PC-9 (cell line): Measurements from ENCODE around the gene FOLR2. TPM values are rescaled to one million over a fixed set of nuclear protein-coding genes. Genes with fewer than 3 reads are reported as not detected.

ENCODE experiments used
- BruUV-seq: library from RNA; stranded (reverse); fragments of 400-500 nt; replicated peaks from 2 replicates; lab custom pipeline; 2021; lab: Mats Ljungman, UMichigan
- CTCF ChIA-PET: fragments of 300-600 bp; sonication (Branson Sonifier 250); formaldehyde crosslinking; loops from one replicate; lab custom pipeline; 2022; ENCODE audit warnings: antibody characterized with exemption; lab: Charles Lee
- POLR2A ChIA-PET: fragments of 300-600 bp; sonication (Branson Sonifier 250); formaldehyde crosslinking; loops from one replicate; lab custom pipeline; 2022; ENCODE audit warnings: antibody characterized with exemption; ENCODE audit not compliant: unreplicated experiment; lab: Charles Lee
- DNase-seq, 2 experiments: peaks; one replicate each; pipeline versions ENCODE4 v3.0.0 to v3.0.0-alpha.2; 2015 to 2022; ENCODE audit warnings: mixed read lengths in 1 of 2
- H2AFZ ChIP-seq: fragments of 200-600 bp; sonication (generic); 2 replicates; pipeline ENCODE4 v1.8.1; 2017; ENCODE audit warnings: antibody characterized with exemption
- H3F3A ChIP-seq: fragments of 200-600 bp; sonication (generic); 2 replicates; pipeline ENCODE4 v1.8.1; 2017; ENCODE audit warnings: antibody characterized with exemption, mild to moderate bottlenecking, low read depth; ENCODE audit not compliant: insufficient read depth
- H3K27ac ChIP-seq: fragments of 200-600 bp; sonication (generic); 2 replicates; pipeline ENCODE4 v1.6.1; 2016; ENCODE audit warnings: mixed run types
- H3K27me3 ChIP-seq: fragments of 200-600 bp; sonication (generic); 2 replicates; pipeline ENCODE4 v1.6.1; 2016; ENCODE audit warnings: low read depth, mixed run types; ENCODE audit not compliant: insufficient read depth
- H3K36me3 ChIP-seq: fragments of 200-600 bp; sonication (generic); 2 replicates; pipeline ENCODE4 v1.6.1; 2016; ENCODE audit warnings: low read depth, mixed run types
- H3K4me1 ChIP-seq: fragments of 200-600 bp; sonication (generic); replicated peaks from 2 replicates; pipeline ENCODE4 v1.6.1; 2016; ENCODE audit warnings: mixed run types; ENCODE audit not compliant: insufficient read depth
- H3K4me2 ChIP-seq: fragments of 200-600 bp; sonication (generic); 2 replicates; pipeline ENCODE4 v1.6.1; 2017; ENCODE audit warnings: mixed run types
- H3K4me3 ChIP-seq: fragments of 200-600 bp; sonication (generic); 2 replicates; pipeline ENCODE4 v1.6.1; 2016; ENCODE audit warnings: mixed run types
- H3K79me2 ChIP-seq: fragments of 200-600 bp; sonication (generic); 2 replicates; pipeline ENCODE4 v1.6.1; 2017; ENCODE audit warnings: low read depth, mixed run types
- H3K9me2 ChIP-seq: fragments of 200-600 bp; sonication (generic); 2 replicates; pipeline ENCODE4 v1.8.1; 2017; ENCODE audit warnings: mild to moderate bottlenecking; ENCODE audit not compliant: insufficient read depth
- H3K9me3 ChIP-seq: fragments of 200-600 bp; sonication (generic); 2 replicates; pipeline ENCODE4 v1.8.1; 2016; ENCODE audit warnings: low read depth; ENCODE audit not compliant: insufficient read depth
- H4K20me1 ChIP-seq: fragments of 200-600 bp; sonication (generic); 2 replicates; pipeline ENCODE4 v1.8.1; 2017; ENCODE audit not compliant: insufficient read depth
- CTCF ChIP-seq: fragments of 200-600 bp; sonication (generic); conservative IDR thresholded peaks from 2 replicates; pipeline ENCODE4 v1.6.1; 2017; ENCODE audit warnings: mixed run types, antibody characterized with exemption, mild to moderate bottlenecking, moderate library complexity
- EZH2 ChIP-seq: fragments of 200-600 bp; sonication (generic); IDR thresholded peaks from 2 replicates; pipeline ENCODE4 v1.8.0; 2017; ENCODE audit warnings: antibody characterized with exemption, low read depth
- intact Hi-C: fragments of 100-400 bp; cut with micrococcal nuclease; formaldehyde crosslinking; loops from one replicate; pipeline ENCODE4 v1.10.0; 2022; ENCODE audit not compliant: unreplicated experiment
- total RNA-seq: library from RNA; stranded (reverse); gene quantifications from 2 replicates; pipeline ENCODE4 v1.2.3, GENCODE V29; 2021

Gene FOLR2
- total RNA-seq, 1 experiment from 2014 or later = not detected

- CTCF ChIA-PET = no interaction called here
- POLR2A ChIA-PET = no interaction called here
These were observed 25.5 kb downstream of the FOLR2 start for GRCh38 chr11:72242141-72242540.

GRCh38 chr11:72243173-72244059, 26.8 kb downstream of the FOLR2 start:
- CTCF ChIA-PET = no interaction called here
- Histone ChIP-seq H3K36me3 (no peaks in the 10 kb centered on the region), H3K9me3 (no peaks in the 10 kb centered on the region), H3K4me1 (no peaks in the 10 kb centered on the region), H3K4me2 (no peak overlapping the region), H2AFZ (no peak overlapping the region), H3K9me2 (no peaks in the 10 kb centered on the region), H3K79me2 (no peaks in the 10 kb centered on the region), H3K27me3 (peaks cover 31% of the 10 kb centered on the region; the same call in 1 of the 2 replicates), H3F3A (peaks cover 5% of the 10 kb centered on the region; the same call in 1 of the 2 replicates), H4K20me1 (peaks cover 2% of the 10 kb centered on the region; the same call in 1 of the 2 replicates), H3K27ac (no peak overlapping the region), H3K4me3 (no peak overlapping the region)
- POLR2A ChIA-PET = no interaction called here
- TF ChIP-seq CTCF (no peak), EZH2 (no peak)
- DNase-seq = no peak
- no TSS peak for BruUV-seq
- intact Hi-C loops = no loop called here

More at GRCh38 chr11:72242141-72242540, 25.5 kb downstream of the FOLR2 start:
- peaks cover 11% of the 10 kb centered on the region; the same call in 1 of the 2 replicates for H4K20me1 ChIP-seq
- H3K36me3 ChIP-seq = 0 out of 2 replicates have a peak, but pooled peaks cover 4% of the 10 kb centered on the region
- no peak overlapping the region for H3K4me3 ChIP-seq
- no peaks in the 10 kb centered on the region for H3K9me3 ChIP-seq
- no peak for DNase-seq
- H3F3A ChIP-seq = peaks cover 15% of the 10 kb centered on the region; the same call in 1 of the 2 replicates
- H2AFZ ChIP-seq = no peak overlapping the region
- peaks cover 27% of the 10 kb centered on the region; the same call in 1 of the 2 replicates for H3K27me3 ChIP-seq
- H3K4me1 ChIP-seq = no peaks in the 10 kb centered on the region
- no peak overlapping the region for H3K4me2 ChIP-seq
- intact Hi-C loops = no loop called here
- H3K79me2 ChIP-seq = no peaks in the 10 kb centered on the region
- BruUV-seq = no TSS peak
- no peaks in the 10 kb centered on the region for H3K9me2 ChIP-seq
- H3K27ac ChIP-seq = no peak overlapping the region
- TF ChIP-seq CTCF (no peak), EZH2 (no peak)

DNA sequence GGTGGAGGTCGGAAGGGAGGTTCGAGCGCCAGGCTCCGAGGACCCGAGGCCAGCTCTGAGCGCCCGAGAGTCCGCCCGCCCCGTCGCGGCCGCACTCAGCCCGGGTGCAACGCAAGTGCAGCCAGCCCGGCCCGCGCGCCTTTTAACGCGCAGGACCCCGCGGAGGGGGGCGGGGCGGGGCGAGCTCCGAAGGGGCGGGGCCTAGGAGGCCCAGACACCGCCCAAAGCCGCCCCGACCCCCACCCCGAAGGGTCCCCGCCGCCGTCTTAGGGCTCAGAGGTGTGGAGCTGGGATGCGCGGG, 27.4 kb downstream of the FOLR2 start, which contains the start of gene PHOX2A:
Gene PHOX2A (minus strand): TSS at position 117 of the 301 bp plus-strand sequence. CDS start 172 bp downstream, outside the sequence.
- Histone ChIP-seq H2AFZ (no peak within 1 kb of the TSS), H3F3A (no peaks in the 10 kb centered on the region), H4K20me1 (no peaks in the 10 kb centered on the region), H3K36me3 (no peaks in the 10 kb centered on the region), H3K4me2 (no peak within 1 kb of the TSS), H3K9me3 (no peaks in the 10 kb centered on the region), H3K27ac (no peak within 1 kb of the TSS), H3K4me3 (no peak within 1 kb of the TSS), H3K4me1 (no peaks in the 10 kb centered on the region), H3K79me2 (no peaks in the 10 kb centered on the region), H3K27me3 (peaks cover 31% of the 10 kb centered on the region; the same call in 1 of the 2 replicates), H3K9me2 (no peaks in the 10 kb centered on the region)
- TF ChIP-seq CTCF (no peak), EZH2 (no peak)
- BruUV-seq = no TSS peak
- POLR2A ChIA-PET = no interaction called here
- intact Hi-C loops = no loop called here
- no peak for DNase-seq
- CTCF ChIA-PET = no interaction called here
